Fibroblast of lung (primary cell): Measurements from ENCODE around the gene CCDC171. TPM values are rescaled to one million over a fixed set of nuclear protein-coding genes. Genes with fewer than 3 reads are reported as not detected.

Source experiments
- DNase-seq, 2 donors: peaks; one replicate each; pipeline versions ENCODE4 v3.0.0 to v3.0.0-alpha.2; 2010; ENCODE audit warnings: low read depth in 2 of 2
- H2AFZ ChIP-seq: 2 replicates; pipeline ENCODE4 v1.5.1; 2012; ENCODE audit warnings: low read length, control low read depth, inconsistent platforms
- H3K27ac ChIP-seq: 2 replicates; pipeline ENCODE4 v1.5.1; 2011; ENCODE audit warnings: low read length, control low read depth; ENCODE audit not compliant: insufficient read depth
- H3K27me3 ChIP-seq: 2 replicates; pipeline ENCODE4 v1.5.1; 2011; ENCODE audit warnings: mild to moderate bottlenecking, low read length; ENCODE audit not compliant: control insufficient read depth, insufficient read depth
- H3K36me3 ChIP-seq: 2 replicates; pipeline ENCODE4 v1.5.1; 2011; ENCODE audit warnings: low read length; ENCODE audit not compliant: control insufficient read depth, insufficient read depth
- H3K4me1 ChIP-seq: 2 replicates; pipeline ENCODE4 v1.5.1; 2011; ENCODE audit warnings: low read length; ENCODE audit not compliant: control insufficient read depth, insufficient read depth; ENCODE audit errors: extremely low read depth
- H3K4me2 ChIP-seq: 2 replicates; pipeline ENCODE4 v1.5.1; 2011; ENCODE audit warnings: low read length, control low read depth; ENCODE audit not compliant: insufficient read depth; ENCODE audit errors: extremely low read depth
- H3K4me3 ChIP-seq, 4 experiments: fragments of 200-600 bp in 1 of 4; sonication (generic) in 1 of 4; replicated peaks in 1 of 4; 2 replicates each; pipeline ENCODE4 v1.5.1; 2011 to 2016; ENCODE audit warnings: low read length in 4 of 4, low read depth in 3 of 4, mild to moderate bottlenecking in 3 of 4, control low read depth in 2 of 4, inconsistent platforms in 1 of 4, mixed read lengths in 1 of 4; ENCODE audit not compliant: insufficient read depth in 1 of 4; ENCODE audit errors: control extremely low read depth in 1 of 4
- H3K79me2 ChIP-seq: 2 replicates; pipeline ENCODE4 v1.5.1; 2012; ENCODE audit warnings: mild to moderate bottlenecking, low read length, inconsistent platforms; ENCODE audit not compliant: control insufficient read depth, insufficient read depth
- H3K9ac ChIP-seq: 2 replicates; pipeline ENCODE4 v1.5.1; 2011; ENCODE audit warnings: mild to moderate bottlenecking, low read length, control low read depth; ENCODE audit not compliant: insufficient read depth
- H3K9me3 ChIP-seq: 2 replicates; pipeline ENCODE4 v1.5.1; 2012; ENCODE audit warnings: low read depth, low read length; ENCODE audit not compliant: control insufficient read depth, insufficient read depth
- H4K20me1 ChIP-seq: 2 replicates; pipeline ENCODE4 v1.5.1; 2011; ENCODE audit warnings: low read length; ENCODE audit not compliant: control insufficient read depth, insufficient read depth; ENCODE audit errors: extremely low read depth
- CTCF ChIP-seq, 2 donors: IDR thresholded peaks in 1 of 2; conservative IDR thresholded peaks in 1 of 2; 1 replicate in 1 of 2; 2 replicates in 1 of 2; pipeline ENCODE4 v1.5.1; 2011 to 2012; ENCODE audit warnings: low read length in 2 of 2, control low read depth in 1 of 2, inconsistent platforms in 1 of 2, low read depth in 1 of 2, mild to moderate bottlenecking in 1 of 2
- EZH2 ChIP-seq: IDR thresholded peaks from 2 replicates; pipeline ENCODE4 v1.5.1; 2012; ENCODE audit warnings: low read length, control low read depth, mild to moderate bottlenecking; ENCODE audit errors: missing control alignments
- polyA plus RNA-seq, 2 donors: library from polyadenylated mRNA; depleted of rRNA in 1 of 2; stranded (reverse) in 1 of 2; unstranded in 1 of 2; fragments of >200 nt; gene quantifications; 2 replicates each; pipeline ENCODE4 v1.2.1, GENCODE V29; 2011 to 2012; ENCODE audit warnings: missing spikeins in 1 of 2
- total RNA-seq: library from RNA; depleted of rRNA; stranded (reverse); fragments of >200 nt; gene quantifications from 2 replicates; pipeline ENCODE4 v1.2.1, GENCODE V29; 2014

CCDC171 gene
- total and polyA plus RNA-seq, 2 donors (not counting 1 experiment from before 2014, with no cell fraction given): 0.62 to 4.8 TPM

GRCh38 chr9:15553528-15553898 lies 670 bp downstream of the CCDC171 start:
- Histone ChIP-seq H3K9ac (peak overlapping the region; percentile 66), H3K4me1 (no peaks in the 10 kb centered on the region), H2AFZ (peak overlapping the region; percentile 95), H3K4me3 (peak overlapping the region; percentile 63 to 79 (median 72)), H3K36me3 (no peaks in the 10 kb centered on the region), H3K4me2 (peak overlapping the region; percentile 89), H3K9me3 (no peaks in the 10 kb centered on the region), H3K27ac (peak overlapping the region; percentile 78), H3K27me3 (no peaks in the 10 kb centered on the region), H4K20me1 (no peaks in the 10 kb centered on the region), H3K79me2 (no peaks in the 10 kb centered on the region)
- DNase-seq: no peak
- TF ChIP-seq EZH2 (no peak), CTCF (conservative IDR thresholded peaks at IDR 0.05 in 1 of 2, IDR thresholded peaks at IDR 0.05 in 1 of 2; ENCODE audit: low read depth in 1 of 2, low read length in 2 of 2) (no peak)

- H3K4me1 ChIP-seq: no peaks in the 10 kb centered on the region
- TF ChIP-seq CTCF (conservative IDR thresholded peaks at IDR 0.05 in 1 of 2, IDR thresholded peaks at IDR 0.05 in 1 of 2; ENCODE audit: low read depth in 1 of 2, low read length in 2 of 2) (no peak), EZH2 (no peak)
- no peak overlapping the region for H3K27ac ChIP-seq
- no peaks in the 10 kb centered on the region for H3K36me3 ChIP-seq
- no peaks in the 10 kb centered on the region for H3K9me3 ChIP-seq
- no peak overlapping the region for H3K9ac ChIP-seq
- no peaks in the 10 kb centered on the region for H4K20me1 ChIP-seq
- H3K79me2 ChIP-seq: no peaks in the 10 kb centered on the region
- no peak for DNase-seq
- H2AFZ ChIP-seq: no peak overlapping the region
- H3K4me2 ChIP-seq: no peak overlapping the region
- no peaks in the 10 kb centered on the region for H3K27me3 ChIP-seq
- H3K4me3 ChIP-seq: no peak overlapping the region
These were observed 17.9 kb downstream of the CCDC171 start for GRCh38 chr9:15570769-15571168.

- DNase-seq: peak; percentile 11 to 51
- Histone ChIP-seq H3K36me3 (no peaks in the 10 kb centered on the region), H3K27me3 (no peaks in the 10 kb centered on the region), H3K9ac (no peak overlapping the region), H2AFZ (no peak overlapping the region), H3K4me1 (no peaks in the 10 kb centered on the region), H4K20me1 (no peaks in the 10 kb centered on the region), H3K27ac (no peak overlapping the region), H3K4me2 (no peak overlapping the region), H3K79me2 (no peaks in the 10 kb centered on the region), H3K9me3 (no peaks in the 10 kb centered on the region), H3K4me3 (no peak overlapping the region)
- no peak for TF ChIP-seq EZH2
- no peak for TF ChIP-seq CTCF (conservative IDR thresholded peaks at IDR 0.05 in 1 of 2, IDR thresholded peaks at IDR 0.05 in 1 of 2; ENCODE audit: low read depth in 1 of 2, low read length in 2 of 2)
These were observed 19.4 kb downstream of the CCDC171 start for GRCh38 chr9:15572200-15572770.
